ENCODE measurements around the gene ZXDC.
A peak's percentile ranks its signal among the peaks of the same experiment; 100 is the strongest.

ZXDC gene

GRCh38 chr3:126447456-126448106 lies 28.1 kb downstream of the ZXDC start:
- TF ChIP-seq CTCF (IDR thresholded peaks at IDR 0.05; ENCODE audit: low read length, missing control alignments), result no peak
- H3K4me3 ChIP-seq (replicated peaks; ENCODE audit: low read depth, low read length), result no peak overlapping the region
- no peak for DNase-seq (ENCODE audit: low read depth)

GRCh38 chr3:126446791-126447190 lies 28.9 kb downstream of the ZXDC start:
- TF ChIP-seq CTCF (IDR thresholded peaks at IDR 0.05; ENCODE audit: low read length, missing control alignments), result no peak
- no peak overlapping the region for H3K4me3 ChIP-seq (replicated peaks; ENCODE audit: low read depth, low read length)
- DNase-seq (ENCODE audit: low read depth), result no peak

- TF ChIP-seq CTCF (IDR thresholded peaks at IDR 0.05; ENCODE audit: low read length, missing control alignments), result no peak
- no peak for DNase-seq (ENCODE audit: low read depth)
- H3K4me3 ChIP-seq (replicated peaks; ENCODE audit: low read depth, low read length), result no peak overlapping the region
These were observed 29.4 kb downstream of the ZXDC start for GRCh38 chr3:126446301-126446700.

- H3K4me3 ChIP-seq (replicated peaks; ENCODE audit: low read depth, low read length), result no peak overlapping the region
- no peak for DNase-seq (ENCODE audit: low read depth)
- no peak for TF ChIP-seq CTCF (IDR thresholded peaks at IDR 0.05; ENCODE audit: low read length, missing control alignments)
These were observed 30.2 kb downstream of the ZXDC start for GRCh38 chr3:126445506-126445905.

GRCh38 chr3:126442856-126443242 lies 32.8 kb downstream of the ZXDC start:
- no peak for TF ChIP-seq CTCF (IDR thresholded peaks at IDR 0.05; ENCODE audit: low read length, missing control alignments)
- no peak for DNase-seq (ENCODE audit: low read depth)

GRCh38 chr3:126442094-126442855 lies 33.4 kb downstream of the ZXDC start:
- H3K4me3 ChIP-seq (replicated peaks; ENCODE audit: low read depth, low read length), result no peak overlapping the region
- TF ChIP-seq CTCF (IDR thresholded peaks at IDR 0.05; ENCODE audit: low read length, missing control alignments), result no peak
- peak; percentile 8 for DNase-seq (ENCODE audit: low read depth)

More at GRCh38 chr3:126442856-126443242, 32.8 kb downstream of the ZXDC start:
- no peak overlapping the region for H3K4me3 ChIP-seq (replicated peaks; ENCODE audit: low read depth, low read length)

All from fibroblast of pulmonary artery (primary cell).